G401 (cell line): ENCODE data around the gene NEIL1. TPM values are rescaled to one million over a fixed set of nuclear protein-coding genes. Genes with fewer than 3 reads are reported as not detected.

Experiments used
- DNase-seq: peaks from one replicate; pipeline ENCODE4 v3.0.0-alpha.2; 2015; ENCODE audit warnings: low spot score
- in situ Hi-C: cut with HindIII; loops from 2 replicates; pipeline ENCODE4 v1.10.0; 2016; ENCODE audit warnings: low sequenced_read_pairs, mixed read lengths
- total RNA-seq: library from RNA; depleted of rRNA; stranded (reverse); fragments of >200 nt; shearing (Covaris generic); gene quantifications from 2 replicates; pipeline ENCODE4 v1.2.3, GENCODE V29; 2014

The NEIL1 gene
- total RNA-seq, 1 experiment from 2014 or later: 9.1 TPM

DNA sequence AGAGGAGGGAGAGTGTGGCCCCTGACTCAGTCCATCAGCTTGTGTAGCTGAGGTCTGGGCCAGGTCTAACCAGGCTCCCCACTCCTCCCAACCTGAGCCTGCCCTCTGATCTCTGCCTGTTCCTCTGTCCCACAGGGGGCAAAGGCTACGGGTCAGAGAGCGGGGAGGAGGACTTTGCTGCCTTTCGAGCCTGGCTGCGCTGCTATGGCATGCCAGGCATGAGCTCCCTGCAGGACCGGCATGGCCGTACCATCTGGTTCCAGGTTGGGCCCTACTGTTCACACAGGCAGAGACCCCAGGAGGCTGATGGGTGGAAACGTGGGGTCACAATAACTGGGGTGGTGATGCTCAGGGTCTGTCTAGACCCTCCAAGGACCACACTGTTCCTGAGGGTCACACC lies 6.8 kb downstream of the NEIL1 start:
- in situ Hi-C loops: no loop called here
- DNase-seq: no peak

DNA sequence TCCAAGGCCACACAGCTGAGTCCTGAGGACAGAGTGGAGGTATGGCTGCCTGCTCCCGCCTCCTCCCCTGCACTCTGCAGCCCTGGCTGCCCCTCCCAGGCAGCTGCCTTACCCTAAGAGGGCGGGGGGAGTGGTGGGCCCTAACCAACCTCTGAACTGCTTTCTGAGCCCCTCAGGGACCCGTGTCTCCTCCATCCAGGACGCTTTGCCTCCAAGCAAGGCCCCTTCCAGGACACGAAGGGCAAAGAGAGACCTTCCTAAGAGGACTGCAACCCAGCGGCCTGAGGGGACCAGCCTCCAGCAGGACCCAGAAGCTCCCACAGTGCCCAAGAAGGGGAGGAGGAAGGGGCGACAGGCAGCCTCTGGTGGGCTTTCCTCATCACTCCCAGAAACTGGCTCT lies 7.6 kb downstream of the NEIL1 start:
- no peak for DNase-seq
- in situ Hi-C loops: no loop called here

DNA sequence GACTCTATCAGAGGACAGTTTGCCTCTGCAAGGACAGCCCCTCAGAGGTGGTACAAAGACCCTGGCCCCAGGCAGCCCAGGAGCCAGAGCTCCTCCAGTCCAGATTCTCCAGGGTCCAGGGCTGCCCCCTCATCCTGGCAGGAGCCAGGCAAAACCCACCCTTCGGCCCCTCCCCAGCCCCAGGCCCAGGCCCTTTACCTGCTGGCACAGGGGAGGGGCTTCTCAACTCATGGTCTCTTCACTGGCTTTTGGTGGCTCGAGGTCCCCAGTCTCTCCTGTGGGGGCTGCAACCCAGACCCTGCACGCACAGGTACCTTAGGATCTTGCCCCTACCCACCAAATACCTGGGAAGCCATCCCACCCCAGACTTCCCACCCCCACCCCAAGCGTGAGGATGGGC lies 8.5 kb downstream of the NEIL1 start:
- DNase-seq: no peak
- in situ Hi-C loops: no loop called here

DNA sequence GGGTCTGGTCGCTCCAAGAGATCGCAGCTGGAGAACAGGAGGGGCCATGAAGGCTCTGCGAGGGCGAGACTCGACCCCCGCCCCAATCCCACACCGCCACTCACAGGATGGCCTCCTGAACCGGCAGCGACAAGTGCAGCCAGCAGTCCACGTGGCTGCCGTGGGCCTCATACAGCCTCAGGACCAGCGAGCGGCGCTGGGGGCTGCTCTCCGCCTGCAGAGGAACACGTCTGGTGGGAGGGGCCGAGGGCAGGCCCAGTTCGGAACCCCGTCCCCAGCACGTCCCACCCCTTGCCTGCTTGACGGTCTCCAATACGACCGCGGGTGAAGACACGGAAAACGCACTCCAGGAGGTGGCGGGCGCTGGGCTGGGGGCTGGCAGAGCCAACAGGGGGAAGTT lies 9.2 kb downstream of the NEIL1 start:
- in situ Hi-C loops: no loop called here
- no peak for DNase-seq

DNA sequence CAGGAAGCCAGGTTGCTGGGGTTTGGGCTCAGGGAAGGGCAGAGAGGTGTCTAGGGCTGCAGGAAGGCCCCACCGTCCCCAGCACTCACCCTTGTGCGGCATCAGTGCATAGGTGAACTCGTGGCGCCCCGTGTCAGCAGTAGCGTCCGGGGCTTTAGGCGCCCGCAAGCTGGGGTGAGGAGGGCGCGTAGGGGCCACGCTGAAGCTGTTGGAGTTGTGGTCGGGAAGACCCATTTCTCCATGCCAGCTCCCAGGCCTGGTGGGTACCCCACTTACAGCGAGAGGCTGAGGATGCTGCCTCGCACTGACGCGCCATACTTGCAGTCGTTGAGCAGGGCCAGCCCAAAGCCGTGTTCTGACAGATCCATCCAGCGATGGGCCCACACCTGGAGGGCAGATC lies 9.7 kb downstream of the NEIL1 start:
- in situ Hi-C loops: no loop called here
- DNase-seq: no peak

DNA sequence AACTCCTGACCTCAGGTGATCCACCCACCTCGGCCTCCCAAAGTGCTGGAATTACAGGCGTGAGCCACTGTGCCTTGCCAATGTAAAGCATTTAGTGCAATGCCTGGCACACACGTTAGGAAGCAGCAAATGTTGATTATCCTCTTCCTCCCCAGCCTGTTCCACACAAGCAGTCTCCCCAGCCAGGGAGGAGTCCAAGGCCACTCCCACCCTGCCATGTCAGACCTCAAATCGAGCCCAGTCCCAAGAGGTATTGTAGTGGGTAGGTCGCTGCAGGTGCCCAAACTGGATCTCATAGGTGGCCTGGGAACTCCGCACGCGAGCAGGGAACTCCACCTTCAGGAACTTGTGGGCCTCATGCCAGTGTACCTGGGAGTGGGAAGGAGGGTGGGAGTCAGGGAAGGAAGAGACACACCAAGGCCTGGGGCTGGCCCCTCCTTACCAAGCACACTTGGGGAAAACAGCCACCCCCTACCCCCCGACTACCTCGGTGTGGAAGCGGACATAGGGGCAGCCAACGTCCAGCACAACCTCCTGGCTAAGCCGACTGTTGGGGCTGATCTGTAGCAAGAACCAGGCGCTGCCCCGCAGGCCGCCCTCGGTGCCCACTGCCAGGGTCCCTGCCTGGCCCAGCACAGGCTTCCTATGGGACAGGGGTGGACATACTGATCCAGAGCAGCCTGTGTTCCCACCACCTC lies 11.3 kb downstream of the NEIL1 start:
- DNase-seq: no peak
- in situ Hi-C loops: no loop called here

DNA sequence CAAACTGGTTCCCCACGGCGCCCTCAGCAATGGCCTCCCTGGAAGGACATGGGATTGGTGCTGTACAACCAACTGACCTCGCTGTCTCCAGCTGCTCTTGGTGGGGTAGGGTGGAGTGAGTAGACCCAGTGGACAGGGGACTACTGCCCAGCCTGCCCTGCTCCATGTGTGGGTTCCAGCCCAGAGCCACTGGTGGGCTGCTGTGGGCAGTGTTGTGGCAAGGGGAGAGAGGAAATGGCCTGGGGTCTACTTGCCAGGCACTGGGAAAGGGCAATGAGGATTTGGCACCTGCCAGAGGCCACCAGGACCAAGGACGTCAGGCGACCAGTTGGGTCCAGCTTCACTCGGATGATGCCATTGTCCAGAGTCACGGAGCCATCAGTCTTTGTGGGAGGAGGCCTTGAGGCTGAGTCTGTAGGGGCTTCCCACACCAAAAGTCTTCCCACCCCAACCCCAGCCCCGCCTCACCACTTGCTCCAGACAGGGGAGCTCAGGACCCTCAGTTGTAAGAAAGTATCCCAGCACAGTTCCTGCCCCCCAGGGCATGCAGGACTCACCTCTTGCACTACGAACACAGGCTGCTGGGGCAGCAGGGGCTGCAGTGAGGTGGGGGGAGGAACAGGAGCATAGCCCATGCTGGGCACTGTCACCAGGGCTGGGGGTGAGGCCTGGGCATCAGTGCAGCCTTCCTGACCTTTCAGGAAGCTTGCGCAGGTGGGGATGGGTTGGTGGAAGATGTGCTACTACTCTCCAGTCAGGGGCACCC lies 12.1 kb downstream of the NEIL1 start:
- in situ Hi-C loops: no loop called here

DNA sequence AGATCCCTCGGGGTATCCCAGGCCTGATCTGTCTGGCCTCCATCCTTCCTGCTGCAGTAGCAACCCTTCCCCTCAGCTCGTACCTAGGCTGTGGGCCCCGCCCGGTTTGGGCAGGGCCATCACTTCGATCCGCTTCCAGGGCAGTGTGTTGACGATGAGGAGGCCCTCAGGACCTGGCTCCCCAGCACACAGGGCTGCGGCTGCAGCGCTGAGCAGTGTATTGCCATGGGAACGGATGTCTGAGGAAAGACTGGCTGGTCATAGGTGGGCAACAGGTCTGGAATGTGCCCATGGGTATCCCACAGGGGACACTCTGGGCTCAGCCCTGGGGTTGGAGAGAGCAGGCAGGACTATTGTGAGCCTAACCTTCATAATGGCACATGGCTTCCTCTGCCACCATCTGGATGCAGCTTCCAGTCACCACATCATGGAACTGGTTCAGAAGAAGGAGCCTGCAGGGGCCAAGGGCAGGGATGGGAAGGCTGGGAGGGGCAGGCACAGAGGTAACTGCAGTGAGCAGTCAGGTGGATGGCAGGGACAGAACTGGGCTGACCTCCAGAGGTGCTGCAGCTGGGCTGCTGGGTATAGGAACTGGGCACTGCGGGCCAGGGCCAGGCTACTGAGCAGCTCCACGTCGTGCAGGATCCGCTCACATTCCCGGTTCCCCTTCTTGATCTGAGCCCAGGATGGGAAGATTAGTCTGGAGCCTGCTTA lies 12.9 kb downstream of the NEIL1 start:
- in situ Hi-C loops: no loop called here
- DNase-seq: no peak

More for the DNA sequence above, 12.1 kb downstream of the NEIL1 start:
- DNase-seq: no peak

DNA sequence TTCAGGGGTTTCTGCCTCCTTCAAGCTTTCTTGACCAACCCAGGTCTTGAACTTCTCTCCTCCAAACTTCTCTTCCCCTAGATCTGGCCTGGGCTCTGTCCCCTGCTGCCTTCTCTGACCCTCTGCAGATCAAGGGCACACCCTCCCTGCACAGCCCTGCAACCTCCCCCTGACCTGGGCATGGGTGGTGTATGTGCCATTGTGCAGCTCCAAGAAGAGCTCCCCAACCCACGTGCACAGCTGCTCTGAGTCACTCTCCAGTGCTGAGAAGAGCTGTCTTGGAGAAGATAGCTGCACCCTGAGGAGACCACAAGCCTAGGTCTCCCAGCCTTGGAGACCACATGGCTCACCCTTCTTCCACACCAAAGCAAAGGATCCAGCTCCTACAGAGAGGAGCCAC lies 13.6 kb downstream of the NEIL1 start:
- in situ Hi-C loops: no loop called here
- no peak for DNase-seq

DNA sequence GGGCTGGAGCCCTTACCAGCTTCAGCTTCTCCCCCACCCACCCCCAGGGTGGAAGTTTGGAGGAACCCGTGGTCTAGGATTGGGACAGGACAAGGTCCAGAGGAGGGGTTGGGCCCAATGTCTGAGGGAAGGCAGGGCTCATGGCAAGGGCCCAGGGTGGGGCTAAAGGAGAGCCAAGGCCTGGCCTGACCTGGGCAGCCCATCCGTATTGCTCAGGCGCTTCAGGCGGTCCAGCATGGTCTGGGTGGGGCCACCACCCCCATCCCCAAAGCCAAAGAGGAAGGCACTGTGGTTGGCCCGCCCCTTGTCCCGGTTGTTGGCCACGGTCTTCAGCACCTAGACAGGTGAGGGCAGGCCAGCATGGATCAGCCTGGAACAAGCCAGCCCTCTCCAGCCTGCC lies 14.0 kb downstream of the NEIL1 start:
- in situ Hi-C loops: no loop called here
- no peak for DNase-seq

DNA sequence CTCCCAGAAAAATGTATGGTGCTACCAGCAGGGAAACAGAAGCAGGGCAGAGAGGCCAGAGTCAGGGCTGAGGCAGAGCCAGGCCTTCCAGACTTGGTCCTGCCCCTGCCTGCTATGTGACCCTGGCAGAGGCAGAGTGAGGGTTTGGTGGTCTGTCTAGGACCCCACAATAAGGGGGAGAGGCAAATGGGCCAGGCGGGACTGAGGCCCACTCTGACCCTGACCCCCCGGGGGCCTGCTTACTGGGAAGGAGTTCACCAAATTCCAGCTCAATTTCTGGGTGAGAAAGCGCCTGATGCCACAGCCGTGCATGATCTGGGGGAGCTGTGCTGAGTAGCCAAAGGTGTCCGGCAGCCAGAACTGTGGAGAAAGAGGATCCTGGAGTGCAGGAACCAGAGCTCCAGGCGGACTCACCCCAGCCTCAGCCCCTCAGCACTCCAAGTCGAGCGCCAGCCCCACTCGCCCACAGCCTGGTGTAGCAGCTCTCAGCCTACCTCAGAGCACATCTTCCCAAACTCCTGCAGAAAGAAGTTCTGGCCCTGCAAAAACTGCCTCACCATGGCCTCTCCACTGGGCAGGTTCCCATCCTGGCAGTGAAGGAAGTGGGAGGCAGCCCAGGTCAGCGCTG lies 14.6 kb downstream of the NEIL1 start:
- in situ Hi-C loops: no loop called here

DNA sequence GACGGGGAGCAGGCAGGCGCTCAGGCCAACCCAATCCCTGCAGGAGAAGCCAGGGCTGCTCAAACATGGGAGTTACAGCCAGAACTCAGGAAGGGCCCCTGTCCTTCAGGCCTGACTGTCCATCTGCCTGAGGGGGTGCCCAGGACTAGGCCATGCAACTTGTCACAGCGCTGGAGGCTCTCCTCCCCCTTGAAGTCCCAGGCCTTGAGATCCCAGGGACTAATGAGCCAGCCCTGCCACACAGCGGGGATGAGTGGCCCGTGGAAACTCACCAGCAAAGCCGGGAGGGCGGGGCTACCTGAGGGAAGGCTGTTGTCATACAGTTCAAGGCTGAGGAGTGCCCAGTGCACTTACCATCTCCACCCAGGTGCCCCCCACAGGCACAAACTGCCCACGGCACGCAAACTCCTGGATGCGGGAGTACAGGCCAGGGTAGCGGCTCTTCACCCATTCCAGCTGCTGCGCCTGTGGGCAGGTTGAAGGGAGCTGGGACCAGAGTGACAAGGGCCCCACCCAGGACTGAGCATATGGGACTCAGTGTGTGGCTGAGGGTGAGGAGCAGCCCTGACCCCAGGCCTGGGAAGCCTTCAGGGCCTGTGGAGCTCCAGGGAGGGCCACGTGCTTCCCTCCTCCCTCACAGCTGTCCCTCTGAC lies 15.3 kb downstream of the NEIL1 start:
- no peak for DNase-seq
- in situ Hi-C loops: no loop called here

More for the DNA sequence above, 14.6 kb downstream of the NEIL1 start:
- no peak for DNase-seq

DNA sequence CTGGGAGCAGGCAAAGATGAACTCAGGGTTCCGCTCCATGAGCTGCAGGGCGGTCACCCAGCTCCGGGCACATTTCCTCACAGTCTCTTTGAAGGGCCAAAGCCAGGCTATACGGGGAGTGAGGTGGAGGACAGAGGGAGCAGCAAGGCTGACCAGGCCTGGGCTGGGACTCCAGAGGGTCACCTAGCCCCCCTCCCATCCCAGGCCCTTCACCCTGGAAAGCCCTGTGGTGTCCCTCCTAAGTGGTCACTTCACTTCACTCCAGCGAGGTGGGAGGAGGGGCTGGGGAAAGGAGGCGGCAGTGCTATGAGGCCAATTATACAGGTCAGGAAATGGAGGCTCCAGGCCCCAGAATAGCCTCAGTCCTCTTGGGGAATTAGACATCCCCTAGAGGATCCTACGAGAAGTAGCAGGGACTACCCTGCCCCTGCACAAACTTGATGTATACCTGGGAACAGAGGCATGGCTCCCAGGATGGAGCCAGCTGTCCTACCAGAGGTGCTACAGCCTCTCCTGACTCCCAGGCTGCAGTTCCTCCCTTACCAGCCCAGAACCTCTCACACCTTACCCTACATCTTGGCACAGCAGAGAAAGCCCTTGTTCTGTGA lies 15.9 kb downstream of the NEIL1 start:
- DNase-seq: no peak
- in situ Hi-C loops: no loop called here

DNA sequence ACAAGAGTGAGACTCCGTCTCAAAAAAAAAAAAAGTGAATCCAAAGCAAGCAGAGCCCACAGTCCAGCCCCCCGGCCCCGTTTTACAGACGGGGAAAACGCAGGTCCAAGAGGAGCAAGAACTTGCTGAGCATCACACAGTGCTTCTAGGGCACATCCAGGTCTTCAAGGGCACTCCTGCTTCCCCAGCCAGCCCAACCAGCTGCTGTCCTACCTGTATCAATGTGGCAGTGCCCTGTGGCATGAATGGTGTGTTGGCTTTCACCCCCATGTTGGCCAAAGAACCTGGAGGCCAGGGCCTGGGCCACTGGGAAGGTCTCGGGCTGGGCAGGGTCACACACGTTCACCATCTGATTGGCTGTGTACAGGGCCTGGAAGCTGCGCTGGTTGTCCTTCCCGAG lies 16.9 kb downstream of the NEIL1 start:
- DNase-seq: no peak
- in situ Hi-C loops: no loop called here

DNA sequence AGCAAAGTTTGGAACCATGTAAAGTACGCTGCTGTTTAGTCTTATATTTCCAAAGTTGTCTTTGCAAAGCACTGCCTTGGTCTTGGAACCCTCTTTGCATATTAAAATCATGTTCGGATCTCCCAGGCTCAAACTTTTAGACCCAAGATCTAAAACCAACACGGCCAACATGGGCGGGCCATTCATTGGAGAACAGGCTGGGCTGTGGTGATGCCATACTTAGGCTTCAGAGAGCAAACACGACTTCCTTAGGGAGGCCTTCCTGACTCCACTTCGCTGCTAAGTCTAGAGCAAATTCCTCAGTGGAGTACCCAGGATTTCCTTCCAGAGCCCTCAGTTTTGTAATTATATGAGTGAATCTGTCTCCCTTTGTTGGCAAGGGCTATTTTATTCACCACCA lies 18.0 kb downstream of the NEIL1 start:
- in situ Hi-C loops: no loop called here
- no peak for DNase-seq

DNA sequence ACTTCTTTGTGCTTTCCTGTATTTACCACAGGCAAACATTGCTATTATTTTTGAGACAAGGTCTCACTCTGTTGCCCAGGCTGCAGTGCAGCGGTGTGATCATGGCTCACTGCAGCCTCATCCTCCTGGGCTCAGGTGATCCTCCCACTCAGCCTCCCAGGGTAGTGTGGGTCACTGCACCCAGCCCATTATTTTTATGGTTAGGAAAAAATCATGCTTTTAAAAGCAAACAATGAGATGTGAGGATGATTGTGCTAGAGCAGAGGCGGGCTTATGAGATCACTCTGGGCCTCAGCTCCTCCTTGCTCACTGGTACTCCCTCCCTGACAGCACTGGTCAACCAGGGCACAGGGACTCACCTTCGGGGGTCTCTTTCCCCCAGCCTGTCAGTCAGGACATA lies 19.3 kb downstream of the NEIL1 start:
- in situ Hi-C loops: no loop called here
- no peak for DNase-seq

DNA sequence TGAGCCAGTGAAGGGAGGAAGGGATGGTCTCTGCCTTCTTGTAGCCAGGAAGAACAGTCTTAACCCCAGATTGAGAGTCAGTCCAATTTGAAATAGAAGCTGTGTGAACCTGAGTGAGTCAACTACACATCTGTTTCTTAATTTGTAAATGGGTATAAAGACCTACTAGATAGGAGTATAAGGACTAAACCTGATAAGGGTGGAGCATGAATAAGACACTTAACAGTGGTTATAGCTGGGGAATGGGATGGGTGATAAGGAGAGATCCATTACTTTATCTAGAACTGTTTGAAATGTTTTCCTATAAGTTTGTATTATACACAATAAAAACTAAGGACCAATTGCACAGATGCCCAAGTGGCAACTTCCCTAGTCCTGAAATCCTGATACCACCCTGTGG lies 20.2 kb downstream of the NEIL1 start:
- in situ Hi-C loops: no loop called here
- no peak for DNase-seq

DNA sequence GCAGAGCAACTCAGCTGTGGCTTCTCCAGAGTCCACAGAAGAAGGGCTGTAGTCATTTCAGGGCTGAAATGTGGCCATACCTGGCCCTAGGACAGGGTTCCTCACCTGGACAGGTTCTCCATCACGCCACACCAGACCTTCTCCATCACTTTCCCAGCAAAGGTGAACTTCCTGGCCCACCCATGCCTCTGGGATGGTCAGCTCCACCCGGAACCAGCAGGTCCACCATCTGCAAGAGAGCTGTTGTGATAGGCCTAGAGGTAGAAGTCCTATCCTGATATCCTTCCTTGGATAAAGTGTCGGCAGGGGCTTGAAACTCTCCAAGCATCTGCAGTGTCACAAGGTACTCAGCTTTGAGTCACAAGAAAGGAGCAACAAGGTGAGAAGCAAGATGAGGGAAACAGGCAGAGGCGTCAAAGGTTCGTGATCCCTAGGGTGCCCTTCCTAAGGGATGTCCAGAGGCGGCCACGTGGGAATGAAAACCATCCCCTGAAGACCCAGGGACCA lies 20.6 kb downstream of the NEIL1 start:
- in situ Hi-C loops: no loop called here
- DNase-seq: no peak
